Islet of Langerhans (tissue), 1 donor: ENCODE data around the gene GNL2.

Experiments
- FAIRE-seq: peaks from one replicate; lab custom pipeline; 2011; peaks lifted over from hg19 to GRCh38; lab: Jason Lieb, UNC

The GNL2 gene

DNA sequence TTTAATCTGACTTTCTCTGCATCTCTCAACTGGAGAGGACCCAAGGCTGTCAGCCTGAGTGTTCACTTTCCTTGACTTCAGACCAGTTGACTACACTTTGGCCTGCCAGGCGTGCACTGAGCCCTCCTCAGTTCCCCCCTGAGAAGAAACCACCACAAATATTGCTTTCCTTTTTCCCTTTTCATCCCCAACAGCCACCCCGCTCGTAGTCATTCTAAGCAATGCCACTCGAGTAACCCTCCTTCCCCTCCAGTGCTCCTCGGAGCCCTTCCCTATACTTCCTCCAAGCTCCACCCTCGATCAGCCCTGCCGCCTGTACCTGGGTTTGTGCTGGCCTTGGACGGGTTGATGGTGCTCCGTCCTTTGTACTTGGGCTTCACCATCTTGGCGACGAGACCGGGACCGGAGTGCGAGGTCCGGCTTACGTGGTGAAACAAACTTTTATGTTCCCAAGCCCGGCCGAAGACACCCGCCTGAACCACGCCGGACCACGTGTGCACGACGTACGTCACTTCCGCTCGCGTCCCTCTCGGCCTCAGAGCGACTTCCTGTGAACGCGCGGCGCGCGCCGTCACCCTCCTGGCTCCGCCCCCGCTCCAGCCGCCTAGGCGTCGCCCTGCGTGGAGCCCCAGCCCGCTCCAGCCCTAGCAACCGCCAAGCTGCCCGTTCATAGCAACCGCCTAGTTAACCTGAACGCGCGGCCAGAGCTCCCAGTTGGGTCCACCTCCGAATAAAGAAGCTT lies at the start of gene GNL2:
Gene GNL2 (minus strand): TSS at position 498 of the 742 bp plus-strand sequence. CDS start 115 bp downstream, at position 383.
- FAIRE-seq = no peak

DNA sequence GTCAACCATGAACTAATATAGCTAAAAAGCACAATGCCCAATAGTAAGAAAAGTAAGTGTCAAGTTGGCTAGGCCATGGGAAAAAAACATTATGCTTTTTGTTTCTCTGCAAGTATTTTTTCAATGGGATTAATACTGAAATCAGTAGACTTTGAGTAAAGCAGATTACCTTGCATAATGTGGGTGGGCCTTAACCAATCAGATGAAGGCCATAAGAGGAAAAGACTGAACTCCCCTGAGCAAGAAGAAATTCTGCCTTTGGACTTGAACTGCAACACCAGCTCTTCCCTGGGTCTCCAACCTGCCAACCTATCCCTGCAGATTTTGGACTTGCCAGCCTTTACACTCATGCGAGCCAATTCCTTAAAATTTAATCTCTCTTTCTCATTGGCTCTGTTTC lies 45.3 kb upstream of the GNL2 start:
- FAIRE-seq = no peak

DNA sequence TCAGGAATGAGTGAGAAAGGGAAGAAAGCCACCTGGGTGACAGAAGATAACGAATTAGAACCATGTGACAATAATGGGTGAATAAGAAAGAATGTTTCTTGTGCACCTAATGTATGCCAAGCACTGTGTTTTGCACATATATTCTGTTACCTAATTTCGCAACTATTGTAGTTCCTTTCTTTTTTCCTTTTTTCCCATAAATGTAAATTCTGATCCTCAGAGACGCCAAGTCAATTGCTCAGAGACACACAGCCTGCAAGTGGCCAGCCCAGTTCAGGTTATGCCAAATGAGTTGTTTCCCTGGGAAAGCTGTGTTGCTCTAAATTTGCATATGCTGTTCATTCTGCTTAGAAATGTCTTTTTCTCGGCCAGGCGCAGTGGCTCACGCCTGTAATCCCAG lies 40.7 kb upstream of the GNL2 start:
- FAIRE-seq = no peak

DNA sequence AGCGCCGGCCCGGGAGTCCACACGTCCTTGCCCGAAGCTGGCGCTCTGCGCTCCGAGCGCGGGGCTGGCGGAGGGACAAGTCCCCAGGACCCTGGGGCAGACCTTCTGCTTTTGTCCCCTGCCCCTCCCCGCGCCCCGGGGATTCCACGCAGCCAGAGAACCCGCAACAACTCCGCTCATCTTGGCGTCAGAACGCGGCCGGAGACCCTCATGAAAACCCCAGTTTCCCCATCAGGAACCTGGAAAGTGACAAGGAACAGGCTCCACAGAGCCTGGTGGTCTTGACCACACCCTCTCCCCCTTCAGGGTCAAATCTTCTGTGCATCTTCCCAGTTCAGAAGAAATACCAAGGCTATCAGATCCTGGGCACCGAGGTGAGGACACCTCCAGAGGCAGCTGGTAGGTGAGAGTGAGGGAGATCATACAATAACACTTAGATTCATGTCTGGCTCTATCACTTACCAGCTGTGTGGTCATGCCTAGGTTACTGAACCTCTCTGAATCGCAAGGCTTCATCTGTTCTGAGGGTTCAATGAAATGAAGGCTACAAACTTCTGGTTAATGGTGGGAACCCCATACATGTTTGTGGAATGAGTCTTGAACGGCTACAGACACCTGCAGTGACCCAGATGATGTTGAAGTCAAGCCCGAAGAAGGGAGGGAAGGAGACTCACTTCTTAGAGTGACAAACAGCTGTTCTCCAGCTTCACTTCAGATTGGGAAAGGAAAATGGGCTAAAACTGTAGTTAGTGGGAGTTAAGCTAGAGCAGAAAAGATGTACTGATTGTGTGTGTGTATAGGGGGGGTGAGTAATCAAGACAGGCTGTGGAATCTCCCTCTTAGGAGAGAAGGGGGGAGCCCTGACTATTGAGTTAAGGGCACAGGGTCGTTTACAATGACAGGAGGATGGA lies 39.5 kb upstream of the GNL2 start:
- no peak for FAIRE-seq

DNA sequence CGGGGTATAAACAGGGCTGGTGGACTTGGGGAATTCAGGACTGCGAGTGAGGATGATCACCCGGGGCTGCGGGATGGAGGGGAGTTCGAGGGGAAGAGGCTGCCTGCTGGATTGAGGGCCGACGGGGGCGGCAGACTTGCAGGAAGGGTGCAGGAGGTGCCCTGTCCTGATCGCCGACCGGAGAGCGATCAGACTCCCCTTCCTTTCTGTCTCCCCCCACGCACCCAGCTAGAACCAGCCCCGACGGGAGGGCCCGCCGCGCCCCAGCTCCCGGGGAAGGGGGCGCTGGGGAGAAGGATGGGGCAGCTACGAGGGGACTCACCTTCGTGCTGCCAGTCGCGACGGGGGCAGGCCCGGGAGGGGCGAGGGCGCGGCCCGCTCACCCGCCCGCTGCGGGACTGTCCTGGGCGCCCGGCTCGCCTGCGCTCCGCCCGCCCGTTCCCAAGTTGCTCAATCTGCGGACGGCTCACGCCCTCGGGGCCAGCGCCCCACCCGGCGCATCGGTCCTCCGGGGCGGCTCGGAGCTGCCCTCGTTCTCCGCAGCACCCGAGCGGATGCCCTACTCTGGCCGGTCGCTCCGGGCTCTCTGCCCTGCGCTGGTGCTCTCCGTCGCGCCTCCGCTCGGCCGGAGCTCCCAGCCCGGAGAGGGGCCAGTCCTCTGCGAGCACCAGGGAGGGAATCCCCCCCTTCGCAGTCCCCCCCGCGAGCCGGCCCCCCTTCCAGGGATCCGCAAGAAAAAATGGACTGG lies 38.7 kb upstream of the GNL2 start, which contains the start of gene RSPO1:
Gene RSPO1 (minus strand): TSS at position 649 of the 748 bp plus-strand sequence. CDS start 5,231 bp downstream, outside the sequence.
- FAIRE-seq = no peak

DNA sequence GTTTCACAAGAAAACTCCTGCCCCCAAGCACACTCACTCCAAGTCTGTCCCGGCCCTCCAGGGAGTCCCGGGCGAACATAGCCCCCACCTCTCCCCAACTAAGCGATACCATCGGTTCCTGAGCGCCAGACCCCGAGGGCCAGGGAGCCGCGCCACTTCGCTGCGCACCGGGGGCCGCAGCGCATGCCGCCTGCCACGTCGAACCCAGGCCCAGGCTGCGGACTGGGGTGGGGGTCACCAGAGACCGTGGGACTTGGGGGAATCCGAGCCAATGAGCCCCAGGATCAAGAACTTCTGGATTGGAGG lies 38.2 kb upstream of the GNL2 start:
- no peak for FAIRE-seq

DNA sequence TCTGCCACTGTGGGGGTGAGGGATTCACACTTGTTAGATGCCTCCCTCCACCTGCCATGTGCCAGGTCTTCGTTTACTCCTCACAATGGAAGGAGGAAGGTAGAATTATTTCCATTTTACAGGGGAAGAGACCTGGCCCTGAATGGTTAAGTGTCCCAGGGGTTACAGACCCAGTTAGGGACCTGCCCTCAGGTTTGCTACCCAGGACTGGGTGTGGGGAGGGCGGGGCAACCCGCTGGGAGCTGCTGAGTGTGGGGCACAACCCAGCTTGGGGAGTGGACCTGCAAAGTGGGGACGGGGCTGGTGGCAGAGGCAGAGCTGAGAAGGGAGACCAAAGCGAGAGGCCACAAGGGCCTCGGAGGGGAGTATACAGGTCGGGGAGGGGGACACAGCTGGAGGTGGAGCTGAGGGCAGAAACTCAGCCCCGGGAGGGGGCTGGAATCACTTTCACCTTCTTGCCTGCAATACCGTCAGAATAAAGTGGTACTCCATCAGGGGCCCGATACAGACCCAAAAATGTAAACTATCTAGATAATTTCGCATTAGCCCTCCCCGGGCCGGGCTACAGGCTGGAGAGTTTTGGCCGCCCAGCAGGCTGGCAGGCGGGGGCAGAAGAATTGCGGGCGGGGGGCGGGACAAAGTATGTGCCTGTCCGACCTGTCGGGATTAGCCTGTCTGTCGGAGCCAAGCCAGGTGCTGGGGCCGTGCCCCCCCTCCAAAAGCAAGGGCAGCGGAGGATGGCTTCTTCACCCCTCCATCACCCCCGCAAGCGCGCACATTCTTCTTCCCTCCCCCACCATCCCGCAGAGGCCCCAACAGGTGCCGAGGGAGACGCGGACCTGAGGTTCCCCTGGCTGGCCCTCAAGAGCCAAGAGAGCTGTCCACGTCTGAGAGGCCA lies 37.6 kb upstream of the GNL2 start:
- FAIRE-seq = no peak

DNA sequence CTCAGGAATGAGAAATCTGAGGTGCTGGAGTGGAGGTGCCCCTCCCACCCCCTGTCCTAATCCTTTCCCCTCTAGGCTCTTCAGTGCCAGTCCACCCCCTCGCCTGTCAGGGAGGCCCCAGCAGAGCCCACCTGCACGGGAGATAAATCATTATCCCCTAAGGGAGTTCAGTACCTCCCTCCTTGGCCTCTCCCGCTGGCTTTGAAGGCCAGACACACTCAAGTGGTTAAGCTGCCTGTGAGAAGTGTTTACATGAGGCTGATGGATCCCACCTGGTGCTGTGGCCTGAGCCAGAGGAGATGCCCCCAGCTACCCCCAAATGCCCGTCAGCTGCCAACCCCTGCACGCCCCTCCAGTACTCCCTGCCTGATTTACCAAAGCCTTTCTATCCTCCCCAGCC lies 35.3 kb upstream of the GNL2 start:
- FAIRE-seq = no peak

DNA sequence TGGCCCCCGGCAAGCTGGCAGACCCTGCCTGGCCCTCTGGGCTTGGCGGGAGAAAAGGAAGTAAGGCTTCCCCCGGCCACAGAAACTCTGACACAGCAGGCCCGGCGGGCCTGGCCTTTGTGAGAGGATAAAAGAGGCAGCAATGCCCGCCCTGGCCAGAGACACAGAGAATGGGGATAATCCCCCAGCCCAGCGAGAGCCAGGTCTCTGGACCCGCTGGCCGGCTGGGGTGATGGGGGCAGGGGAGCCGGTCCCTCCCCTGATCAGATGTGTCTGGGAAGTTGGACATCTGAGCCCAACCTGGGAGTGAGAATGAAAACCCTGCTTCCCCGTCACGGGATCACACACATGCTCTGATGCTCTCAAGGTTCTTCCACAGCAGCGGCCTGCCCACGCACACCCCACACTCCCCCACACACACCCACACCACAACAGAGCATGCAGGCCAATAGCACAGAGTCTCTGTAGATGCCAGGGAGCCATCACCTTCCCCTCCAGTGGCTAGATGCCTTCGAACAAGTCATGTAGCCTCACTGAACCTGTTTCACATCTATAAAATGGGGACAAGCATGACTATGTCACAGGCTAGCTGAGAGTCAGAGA lies 34.8 kb upstream of the GNL2 start:
- FAIRE-seq = no peak

DNA sequence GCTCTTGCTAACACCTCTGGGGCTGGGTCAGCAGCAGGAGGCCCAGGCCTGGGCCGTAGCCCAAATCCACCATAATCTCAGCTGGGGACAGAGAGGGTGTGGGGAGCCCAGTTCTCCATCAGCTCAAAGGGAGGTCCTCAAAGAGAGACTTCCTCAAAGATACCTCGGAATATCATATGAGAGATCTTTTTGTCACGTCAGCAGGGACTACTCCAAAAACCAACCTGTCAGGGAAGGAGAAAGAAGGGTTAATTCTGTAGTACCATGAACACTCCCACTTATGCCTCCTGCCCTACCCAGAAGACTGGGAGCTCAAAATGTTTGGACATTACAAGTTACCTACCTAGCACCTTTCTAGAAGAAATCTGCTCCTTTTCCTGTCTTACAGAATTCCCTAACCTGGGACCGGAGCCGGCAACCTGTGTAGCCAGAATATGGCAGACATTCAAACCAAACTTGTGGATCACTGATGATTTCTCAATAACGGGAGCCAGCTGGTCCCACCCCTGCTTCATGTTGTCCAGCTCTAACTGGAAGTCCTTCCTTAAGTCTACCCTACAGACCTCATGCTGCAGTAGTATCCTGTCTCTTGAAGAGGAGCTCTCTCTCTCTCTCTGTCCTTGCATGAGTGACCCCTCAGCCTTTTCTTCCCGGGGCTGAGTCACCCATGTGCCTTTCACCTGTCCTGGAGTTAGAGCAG lies 34.1 kb upstream of the GNL2 start:
- no peak for FAIRE-seq

DNA sequence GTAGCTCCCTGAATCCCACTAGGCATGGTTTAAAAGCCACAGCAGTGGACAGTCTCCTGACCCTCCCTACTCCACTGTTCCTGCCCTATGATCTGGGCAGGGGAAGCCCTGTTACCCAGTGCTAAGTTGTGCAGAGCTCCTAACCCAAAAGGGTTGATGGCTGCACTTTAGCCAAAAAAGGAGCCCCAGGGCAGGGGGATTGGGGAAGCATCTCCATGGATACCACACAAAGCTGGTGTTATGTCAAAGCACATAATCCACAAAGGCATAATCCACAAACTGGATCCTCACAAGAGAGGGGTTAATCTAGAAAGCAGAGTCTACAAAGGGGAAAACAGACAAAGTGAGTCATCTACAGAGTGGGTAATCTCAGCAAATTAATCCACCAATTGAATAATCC lies 33.3 kb upstream of the GNL2 start:
- no peak for FAIRE-seq

DNA sequence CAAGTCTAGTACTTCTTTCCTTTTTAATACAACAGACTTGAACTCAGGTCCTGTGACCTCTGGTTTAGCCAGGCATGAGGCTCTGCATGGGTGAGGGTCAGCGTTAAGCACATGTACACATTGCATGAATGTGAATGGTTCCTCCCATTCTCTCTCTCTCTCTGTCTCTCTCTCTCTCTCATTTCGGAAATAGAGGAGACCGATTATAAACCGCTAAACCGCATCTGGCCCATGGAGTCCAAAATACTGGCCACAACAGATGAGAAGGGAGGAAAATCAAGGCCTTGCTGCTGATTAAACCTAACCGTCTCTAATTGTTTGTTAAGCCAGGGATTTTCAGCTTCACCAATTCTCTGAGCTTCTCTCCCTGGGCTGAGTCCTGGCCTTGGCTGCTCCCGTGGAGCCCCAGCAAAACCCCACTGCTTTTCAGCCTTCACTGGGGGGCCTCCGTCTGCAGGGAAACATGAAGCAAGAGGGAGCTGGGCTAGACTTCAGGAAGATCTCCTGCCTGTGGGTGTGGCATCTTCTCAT lies 32.4 kb upstream of the GNL2 start:
- no peak for FAIRE-seq

DNA sequence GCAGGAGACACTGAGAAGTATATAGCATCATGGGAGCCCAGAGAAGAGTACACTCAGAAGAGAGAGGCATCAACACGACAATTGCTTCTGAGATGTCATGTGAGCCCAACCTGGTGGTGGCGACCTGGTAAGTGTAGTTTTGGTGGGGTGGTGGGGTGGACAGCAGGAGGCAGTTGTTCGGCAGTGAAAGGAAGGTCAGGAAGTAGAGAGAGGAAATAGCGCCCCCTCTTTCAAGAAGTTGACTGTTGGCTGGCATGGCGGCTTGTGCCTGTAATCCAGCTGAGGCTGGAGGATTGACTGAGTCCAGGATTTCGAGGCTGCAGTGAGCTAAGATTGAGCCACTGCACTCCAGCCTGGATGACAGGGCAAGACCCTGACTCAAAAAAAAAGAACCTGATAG lies 26.4 kb upstream of the GNL2 start:
- FAIRE-seq = no peak

DNA sequence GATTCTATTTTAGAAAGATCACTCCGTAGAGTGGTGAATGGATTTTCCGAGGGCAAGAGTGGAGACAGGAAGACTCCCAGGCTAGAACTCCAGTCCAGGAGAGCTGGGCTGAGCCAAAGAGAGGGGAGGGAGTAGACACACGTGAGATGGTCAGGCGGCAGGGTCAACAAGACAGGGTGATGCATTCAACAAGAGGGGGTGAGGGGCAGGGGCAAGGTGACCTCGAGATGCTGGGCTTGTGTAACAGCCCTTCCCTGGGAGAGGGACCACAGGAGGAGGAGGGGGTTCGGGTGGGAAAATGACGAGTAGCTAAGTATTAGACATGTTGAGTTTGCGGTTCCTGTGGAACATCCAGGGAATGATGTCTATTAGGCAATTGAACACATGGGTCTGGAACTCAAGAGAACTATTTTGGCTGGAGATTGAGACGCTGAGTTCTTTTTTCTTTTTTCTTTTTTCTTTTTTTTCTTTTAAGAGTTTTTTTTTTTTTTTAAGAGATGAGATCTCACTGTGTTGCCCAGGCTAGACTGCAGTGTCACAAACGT lies 25.7 kb upstream of the GNL2 start:
- FAIRE-seq = no peak

DNA sequence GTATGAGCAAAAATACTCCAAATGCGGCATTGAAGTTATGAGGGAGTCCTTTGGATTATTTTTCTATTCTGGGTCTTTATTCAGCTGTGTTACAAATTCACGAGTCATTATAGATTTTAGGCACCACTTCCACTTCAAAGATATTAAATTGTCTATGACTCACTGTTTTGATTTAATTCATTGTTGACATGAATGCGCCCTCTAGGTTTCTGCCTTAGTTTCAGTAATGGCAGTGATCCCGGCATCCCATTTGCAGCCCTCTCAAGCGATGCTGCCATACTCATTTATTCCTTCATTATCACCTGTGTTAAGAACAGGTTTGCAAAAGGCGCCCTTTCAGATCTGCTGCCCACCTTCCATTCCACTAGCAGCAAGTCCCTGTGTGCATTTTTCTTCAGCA lies 25.0 kb upstream of the GNL2 start:
- no peak for FAIRE-seq

DNA sequence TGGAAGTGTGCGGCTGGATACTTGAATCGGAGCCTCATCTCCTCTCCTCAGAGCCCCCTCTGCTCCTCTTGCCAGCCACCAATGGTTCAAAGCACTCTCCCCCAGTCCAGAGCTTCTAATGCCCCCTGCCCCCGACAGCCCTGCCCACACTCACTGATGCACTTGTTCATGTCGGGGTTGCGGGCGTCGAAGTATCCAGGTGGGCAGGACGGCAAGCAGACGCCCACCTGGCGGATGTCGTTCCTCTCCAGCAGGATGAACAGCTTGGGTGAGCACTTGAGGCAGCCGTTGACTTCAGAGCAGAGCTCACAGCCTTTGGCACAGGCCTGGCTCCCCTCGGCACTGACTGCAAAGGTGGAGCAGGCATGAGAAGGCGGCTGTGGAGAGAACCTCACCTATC lies 20.6 kb upstream of the GNL2 start:
- no peak for FAIRE-seq

DNA sequence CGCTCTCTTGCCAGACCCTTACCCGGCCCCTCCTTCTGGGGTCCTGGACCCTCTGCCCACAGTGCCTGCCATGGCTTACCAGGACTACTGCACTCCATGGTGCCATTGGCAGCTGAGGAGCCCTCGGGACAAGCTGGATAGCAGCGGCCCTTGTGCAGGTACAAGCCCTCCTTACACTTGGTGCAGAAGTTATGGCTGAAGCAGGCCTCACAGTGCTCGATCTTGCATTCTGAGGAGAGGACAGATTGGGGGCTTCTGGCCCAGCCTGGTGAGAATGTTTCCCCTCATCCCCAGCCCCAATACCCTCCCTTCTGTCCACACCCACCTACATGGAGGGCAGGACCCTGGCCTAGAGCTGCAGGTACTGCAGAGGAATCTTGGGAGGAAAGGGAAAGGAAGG lies 18.4 kb upstream of the GNL2 start:
- FAIRE-seq = no peak

DNA sequence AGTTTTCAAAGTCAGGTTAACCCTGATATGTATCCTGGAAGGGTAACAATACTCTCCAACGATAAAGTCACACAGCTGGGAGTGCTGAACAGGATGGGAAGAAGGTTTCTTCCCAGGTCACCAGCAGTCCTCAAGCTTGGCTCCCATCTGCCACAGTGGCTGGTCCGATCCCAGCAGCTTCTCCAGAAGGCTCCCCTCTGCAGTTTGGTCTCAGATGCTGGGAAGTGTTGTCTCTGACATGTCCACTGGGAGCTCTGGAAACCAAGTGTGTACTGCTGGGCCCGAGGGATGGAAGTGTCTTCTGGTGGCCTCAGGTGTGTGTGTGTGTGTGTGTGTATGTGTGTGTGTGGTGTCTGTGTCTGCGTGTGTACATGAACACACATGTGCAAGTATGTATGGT lies 16.4 kb upstream of the GNL2 start:
- FAIRE-seq = no peak

DNA sequence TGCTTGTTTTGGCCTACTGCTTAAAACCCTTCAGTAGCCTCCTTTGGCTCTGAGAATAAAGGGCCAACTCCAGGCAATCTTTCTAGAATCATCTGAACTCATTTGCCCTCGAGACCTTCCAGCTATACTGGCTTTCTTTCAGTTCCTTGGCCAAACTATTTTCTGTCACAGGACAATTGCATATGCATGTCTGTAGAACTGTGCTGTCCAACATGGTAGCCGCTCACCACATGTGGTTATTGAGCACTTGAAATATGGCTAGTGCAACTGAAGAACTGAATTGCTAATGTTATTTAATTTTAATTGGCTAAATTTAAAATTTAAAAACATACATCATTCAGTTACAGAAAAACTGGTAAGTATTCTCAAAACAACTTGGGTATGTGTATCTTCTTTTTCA lies 14.3 kb upstream of the GNL2 start:
- no peak for FAIRE-seq

DNA sequence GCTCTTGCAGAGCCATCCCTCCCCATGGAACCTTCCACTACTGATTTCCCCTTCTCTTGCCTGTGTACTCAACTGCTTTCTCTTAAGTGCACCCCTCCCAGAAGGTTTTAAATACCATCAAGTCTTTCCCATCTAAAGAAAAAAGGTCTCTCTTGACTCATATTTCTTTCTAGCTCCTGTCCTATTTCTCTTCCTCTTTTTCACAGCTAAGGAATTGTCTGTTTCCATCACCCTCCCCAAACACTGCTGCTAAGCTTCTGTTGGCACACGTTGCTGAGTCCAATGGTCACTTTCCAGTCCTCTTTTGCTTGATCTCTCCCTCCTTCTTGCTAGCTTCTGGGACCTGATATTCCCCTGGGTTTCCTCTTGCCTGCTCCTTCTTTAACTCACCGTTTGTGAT lies 13.3 kb upstream of the GNL2 start:
- no peak for FAIRE-seq
